SJCRH30 (cell line): Measurements from ENCODE around the gene PIP4K2C. TPM values are rescaled to one million over a fixed set of nuclear protein-coding genes. Genes with fewer than 3 reads are reported as not detected.
"Not testable (repeated sequence)": the region's sequence is repeated elsewhere in the genome, so short reads cannot be mapped to it uniquely, and the experiment has no call there.

Source experiments
- DNase-seq, 2 experiments: peaks; one replicate each; pipeline ENCODE4 v3.0.0-alpha.2; 2015 to 2020
- H3K27ac ChIP-seq: fragments of 250-450 bp; sonication (Bioruptor Pico); 2 replicates; pipeline ENCODE4 v1.5.1; 2020; ENCODE audit warnings: mild to moderate bottlenecking, moderate library complexity
- H3K27me3 ChIP-seq: fragments of 250-450 bp; sonication (Bioruptor Pico); 2 replicates; pipeline ENCODE4 v1.5.1; 2020; ENCODE audit warnings: mild to moderate bottlenecking, moderate library complexity
- H3K36me3 ChIP-seq: fragments of 250-450 bp; sonication (Bioruptor Pico); 2 replicates; pipeline ENCODE4 v1.5.1; 2020; ENCODE audit warnings: mild to moderate bottlenecking, moderate library complexity
- H3K4me1 ChIP-seq: fragments of 250-450 bp; sonication (Bioruptor Pico); 2 replicates; pipeline ENCODE4 v1.5.1; 2020; ENCODE audit warnings: mild to moderate bottlenecking, moderate library complexity
- H3K4me3 ChIP-seq: fragments of 250-450 bp; sonication (Bioruptor Pico); 2 replicates; pipeline ENCODE4 v1.5.1; 2020; ENCODE audit warnings: mild to moderate bottlenecking, moderate library complexity
- H3K9me3 ChIP-seq: fragments of 250-450 bp; sonication (Bioruptor Pico); replicated peaks from 2 replicates; pipeline ENCODE4 v1.5.1; 2020; ENCODE audit warnings: mild to moderate bottlenecking, moderate library complexity
- total RNA-seq: library from RNA; depleted of rRNA; stranded (reverse); fragments of >200 nt; shearing (Covaris generic); gene quantifications from 2 replicates; pipeline ENCODE4 v1.2.3, GENCODE V29; 2014

PIP4K2C gene
- total RNA-seq, 1 experiment from 2014 or later = 171 TPM

GRCh38 chr12:57616383-57617101 is 25.6 kb downstream of the PIP4K2C start:
- no peaks in the 10 kb centered on the region for H3K9me3 ChIP-seq
- DNase-seq = peak; percentile 66 to 67
- peaks cover 38% of the 10 kb centered on the region for H3K4me1 ChIP-seq
- H3K27ac ChIP-seq = no peak overlapping the region
- no peak overlapping the region for H3K4me3 ChIP-seq
- H3K27me3 ChIP-seq = no peaks in the 10 kb centered on the region
- peaks cover 33% of the 10 kb centered on the region for H3K36me3 ChIP-seq

- Histone ChIP-seq H3K27ac (no peak overlapping the region), H3K4me1 (peaks cover 26% of the 10 kb centered on the region), H3K4me3 (no peak overlapping the region), H3K9me3 (no peaks in the 10 kb centered on the region), H3K27me3 (no peaks in the 10 kb centered on the region), H3K36me3 (peaks cover 41% of the 10 kb centered on the region)
- DNase-seq = no peak
Measured at GRCh38 chr12:57617942-57618341, 26.9 kb downstream of the PIP4K2C start.

- H3K9me3 ChIP-seq, H3K27ac ChIP-seq, H3K4me3 ChIP-seq, H3K27me3 ChIP-seq, DNase-seq: not testable (repeated sequence)
- Histone ChIP-seq H3K36me3 (peaks cover 41% of the 10 kb centered on the region), H3K4me1 (peaks cover 21% of the 10 kb centered on the region)
Measured at GRCh38 chr12:57618431-57618830, 27.4 kb downstream of the PIP4K2C start.

DNA sequence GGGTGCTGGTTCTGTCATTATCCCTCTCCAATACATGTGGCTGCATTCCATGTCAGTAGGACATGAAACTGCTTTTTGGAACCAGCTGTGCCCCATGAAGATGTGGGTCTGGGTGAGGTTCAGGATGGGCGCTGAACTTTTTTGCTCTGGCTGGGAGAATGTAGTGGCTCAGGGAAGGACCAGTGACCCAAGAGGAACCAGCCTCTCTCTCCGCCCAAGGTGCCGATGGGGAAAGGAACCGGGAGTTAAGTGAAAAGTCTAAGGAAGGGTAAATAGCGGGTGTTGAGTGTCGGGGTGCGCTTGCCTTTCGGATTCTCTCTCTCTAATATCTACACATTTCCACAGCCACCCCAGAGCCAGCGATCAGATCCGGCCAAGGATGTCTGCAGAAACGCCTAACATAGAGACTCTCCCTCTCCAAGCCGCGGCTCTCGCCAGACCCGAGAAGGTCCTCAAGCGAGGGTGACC is 28.0 kb downstream of the PIP4K2C start:
- H3K27me3 ChIP-seq = no peaks in the 10 kb centered on the region
- peaks cover 16% of the 10 kb centered on the region for H3K4me1 ChIP-seq
- H3K27ac ChIP-seq = no peak overlapping the region
- peaks cover 41% of the 10 kb centered on the region for H3K36me3 ChIP-seq
- H3K9me3 ChIP-seq = no peaks in the 10 kb centered on the region
- DNase-seq = peak in 1 of 2 experiments; percentile 51
- H3K4me3 ChIP-seq = no peak overlapping the region

DNA sequence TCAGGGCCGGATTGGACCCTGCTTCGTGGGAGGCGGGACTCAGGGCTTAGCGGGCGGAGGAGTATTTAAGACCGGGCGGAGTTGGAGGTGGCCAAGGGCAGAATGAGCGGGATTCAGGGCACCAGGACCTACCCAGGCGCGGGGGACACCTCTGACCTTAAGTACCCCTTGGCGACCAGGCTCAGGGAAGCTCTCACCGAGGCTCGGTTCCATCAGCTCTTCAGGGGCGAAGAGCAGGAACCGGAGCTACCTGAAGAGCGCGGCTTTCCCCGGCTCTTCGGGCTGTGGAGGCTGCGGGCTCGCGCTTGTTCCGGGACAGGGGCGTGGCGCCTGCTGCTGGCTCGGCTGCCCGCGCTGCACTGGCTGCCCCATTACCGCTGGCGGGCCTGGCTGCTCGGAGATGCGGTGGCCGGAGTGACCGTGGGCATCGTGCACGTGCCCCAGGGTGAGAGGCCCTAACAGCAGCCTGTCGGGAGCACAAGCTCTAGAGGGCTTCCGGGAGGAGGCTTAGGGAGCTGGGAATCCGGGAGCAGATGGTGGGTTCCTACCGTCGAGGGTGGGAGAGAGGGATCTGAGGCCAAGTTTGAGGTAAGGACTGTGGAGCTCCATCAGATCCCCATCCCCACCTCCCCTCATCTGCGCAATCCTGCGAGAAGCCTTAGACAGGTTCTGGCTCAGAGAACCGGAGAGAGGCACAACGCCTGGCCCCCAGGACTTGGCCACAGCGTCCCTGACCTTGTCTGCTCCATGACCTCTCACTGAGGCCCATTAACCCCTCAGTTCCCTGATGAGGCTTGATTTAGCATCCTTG is 28.6 kb downstream of the PIP4K2C start:
- H3K36me3 ChIP-seq = peaks cover 41% of the 10 kb centered on the region
- H3K4me1 ChIP-seq = peaks cover 9% of the 10 kb centered on the region
- no peaks in the 10 kb centered on the region for H3K9me3 ChIP-seq
- no peaks in the 10 kb centered on the region for H3K27me3 ChIP-seq
- no peak overlapping the region for H3K4me3 ChIP-seq
- peak in 1 of 2 experiments; percentile 54 for DNase-seq
- no peak overlapping the region for H3K27ac ChIP-seq

DNA sequence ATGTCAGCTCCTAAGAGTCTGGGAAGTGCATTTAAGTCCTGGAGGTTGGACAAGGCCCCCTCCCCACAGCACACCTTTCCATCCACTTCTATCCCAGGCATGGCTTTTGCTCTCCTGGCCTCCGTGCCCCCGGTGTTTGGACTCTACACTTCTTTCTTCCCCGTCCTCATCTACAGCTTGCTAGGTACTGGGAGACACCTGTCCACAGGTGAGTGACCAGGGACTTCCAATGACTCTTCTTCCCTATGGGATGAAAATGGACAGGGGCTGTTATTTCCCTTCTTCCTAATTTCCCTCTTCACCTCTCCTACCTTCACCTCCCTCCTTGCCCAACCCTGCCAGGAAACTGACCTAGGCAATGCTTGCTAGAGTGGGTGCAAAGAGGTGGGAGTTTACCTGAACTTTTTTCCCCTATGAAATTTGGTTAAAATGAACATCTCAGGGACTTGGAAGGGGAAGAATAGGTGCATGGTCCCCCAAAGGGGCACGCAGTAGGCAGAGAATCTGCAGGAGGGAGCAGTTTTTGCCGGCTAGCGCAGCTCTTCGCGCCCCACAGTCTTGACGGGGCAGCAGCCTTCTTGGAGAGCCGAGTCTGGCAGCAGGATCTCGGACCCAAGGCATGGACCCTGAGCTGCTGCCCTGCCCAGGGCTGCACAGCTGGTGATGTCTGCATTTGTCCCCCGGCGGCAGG is 29.4 kb downstream of the PIP4K2C start:
- Histone ChIP-seq H3K4me3 (no peak overlapping the region), H3K27ac (no peak overlapping the region), H3K27me3 (no peaks in the 10 kb centered on the region), H3K9me3 (no peaks in the 10 kb centered on the region), H3K4me1 (peaks cover 2% of the 10 kb centered on the region; the same call in 1 of the 2 replicates), H3K36me3 (peaks cover 34% of the 10 kb centered on the region)
- DNase-seq = no peak

GRCh38 chr12:57620936-57621496 is 30.0 kb downstream of the PIP4K2C start:
- DNase-seq = peak in 1 of 2 experiments; percentile 55
- H3K36me3 ChIP-seq = peaks cover 31% of the 10 kb centered on the region
- H3K27me3 ChIP-seq = no peaks in the 10 kb centered on the region
- H3K27ac ChIP-seq = no peak overlapping the region
- H3K4me3 ChIP-seq = no peak overlapping the region
- no peaks in the 10 kb centered on the region for H3K9me3 ChIP-seq
- no peaks in the 10 kb centered on the region for H3K4me1 ChIP-seq

- H3K27me3 ChIP-seq = no peaks in the 10 kb centered on the region
- DNase-seq = peak; percentile 79 to 81
- H3K4me1 ChIP-seq = no peaks in the 10 kb centered on the region
- H3K9me3 ChIP-seq = no peaks in the 10 kb centered on the region
- H3K4me3 ChIP-seq = no peak overlapping the region
- no peak overlapping the region for H3K27ac ChIP-seq
- peaks cover 31% of the 10 kb centered on the region for H3K36me3 ChIP-seq
Measured at GRCh38 chr12:57621497-57622292, 30.7 kb downstream of the PIP4K2C start.

GRCh38 chr12:57622293-57623245 is 31.6 kb downstream of the PIP4K2C start:
- Histone ChIP-seq H3K9me3 (no peaks in the 10 kb centered on the region), H3K27me3 (no peaks in the 10 kb centered on the region), H3K4me3 (no peak overlapping the region), H3K27ac (no peak overlapping the region), H3K4me1 (no peaks in the 10 kb centered on the region), H3K36me3 (peaks cover 33% of the 10 kb centered on the region)
- DNase-seq = no peak

DNA sequence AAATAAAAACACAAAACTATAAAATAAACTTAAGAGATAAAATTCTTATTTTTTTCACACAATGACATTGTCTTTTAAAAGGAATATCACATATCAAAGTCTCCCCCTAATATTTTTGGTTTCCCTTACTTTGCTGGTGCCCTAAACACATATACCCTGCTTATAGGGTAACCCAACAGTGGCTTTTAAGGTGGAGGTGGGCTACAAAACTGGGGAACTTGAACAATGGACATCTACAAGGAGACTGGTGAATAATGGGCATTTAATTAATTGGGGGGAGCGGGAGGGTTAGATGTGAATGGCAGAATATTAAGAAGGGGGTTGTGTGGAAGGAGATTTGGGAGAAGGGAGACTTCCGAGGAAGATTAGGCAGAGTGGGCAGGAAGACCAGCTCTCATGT is 32.4 kb downstream of the PIP4K2C start:
- Histone ChIP-seq H3K36me3 (peaks cover 35% of the 10 kb centered on the region), H3K27me3 (no peaks in the 10 kb centered on the region), H3K27ac (no peak overlapping the region), H3K4me1 (no peaks in the 10 kb centered on the region), H3K9me3 (no peaks in the 10 kb centered on the region), H3K4me3 (no peak overlapping the region)
- no peak for DNase-seq

DNA sequence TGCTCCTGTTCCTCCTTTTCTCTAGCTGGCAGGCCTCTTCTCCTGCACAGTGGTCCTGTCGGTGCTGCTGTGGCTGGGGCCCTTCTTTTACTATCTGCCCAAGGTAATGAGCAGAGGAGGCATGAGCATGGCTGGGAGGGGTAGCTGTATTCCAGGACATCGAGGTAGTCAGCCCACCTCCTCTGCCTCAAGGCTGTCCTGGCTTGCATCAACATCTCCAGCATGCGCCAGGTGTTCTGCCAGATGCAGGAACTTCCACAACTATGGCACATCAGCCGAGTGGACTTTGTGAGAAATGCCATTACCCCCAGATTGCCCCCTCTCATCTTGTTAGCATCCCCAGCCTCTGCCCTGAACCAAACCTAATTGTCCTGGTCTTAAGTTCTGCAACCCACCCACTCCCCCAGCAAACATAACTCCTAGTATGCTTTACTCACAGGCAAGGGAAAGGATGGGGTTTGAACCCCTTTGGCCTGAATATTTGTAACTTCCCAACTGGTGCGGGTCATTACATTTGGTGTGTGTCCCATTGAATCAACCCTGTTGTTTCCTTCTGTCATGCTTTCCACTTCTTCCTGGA is 32.9 kb downstream of the PIP4K2C start:
- Histone ChIP-seq H3K9me3 (no peaks in the 10 kb centered on the region), H3K27ac (no peak overlapping the region), H3K4me3 (no peak overlapping the region), H3K4me1 (no peaks in the 10 kb centered on the region), H3K36me3 (peaks cover 38% of the 10 kb centered on the region), H3K27me3 (no peaks in the 10 kb centered on the region)
- no peak for DNase-seq

DNA sequence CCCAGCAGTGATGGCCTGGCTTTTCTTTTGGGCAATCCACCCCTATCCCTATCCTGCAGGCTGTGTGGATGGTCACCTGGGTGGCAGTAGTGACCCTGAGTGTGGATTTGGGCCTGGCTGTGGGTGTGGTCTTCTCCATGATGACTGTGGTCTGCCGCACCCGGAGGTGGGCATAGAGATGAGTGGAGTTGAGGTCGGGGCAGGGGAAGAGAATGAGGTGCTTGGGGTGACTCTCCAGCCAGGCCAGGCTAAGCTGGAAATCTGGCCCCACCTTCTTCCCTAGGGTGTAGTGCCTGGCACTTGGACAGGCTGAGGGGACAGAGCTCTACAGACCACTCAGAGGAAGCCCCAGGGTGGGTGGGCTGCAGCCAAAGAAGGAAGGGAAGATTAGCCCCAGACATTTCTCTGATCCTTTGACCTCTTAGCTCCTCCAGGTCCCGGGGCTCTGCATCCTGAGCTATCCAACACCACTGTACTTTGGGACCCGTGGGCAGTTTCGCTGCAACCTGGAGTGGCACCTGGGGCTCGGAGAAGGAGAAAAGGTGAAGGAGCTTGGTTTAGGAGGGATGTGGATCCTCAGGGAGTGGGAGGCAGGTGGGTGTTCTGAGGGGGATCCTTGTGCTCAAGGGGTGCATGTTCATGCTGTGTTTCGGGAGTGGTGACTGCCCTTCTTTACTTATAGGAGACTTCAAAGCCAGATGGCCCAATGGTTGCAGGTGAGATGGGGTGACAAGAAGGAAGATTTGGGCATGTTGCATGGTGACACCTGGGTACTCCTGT is 33.6 kb downstream of the PIP4K2C start:
- Histone ChIP-seq H3K36me3 (peaks cover 45% of the 10 kb centered on the region), H3K4me3 (no peak overlapping the region), H3K27ac (no peak overlapping the region), H3K27me3 (no peaks in the 10 kb centered on the region), H3K9me3 (no peaks in the 10 kb centered on the region), H3K4me1 (no peaks in the 10 kb centered on the region; the same call in 1 of the 2 replicates)
- DNase-seq = no peak
